Subcutaneous adipose tissue (tissue), 4 donors: Measurements from ENCODE around the gene XRRA1. TPM values are rescaled to one million over a fixed set of nuclear protein-coding genes. Genes with fewer than 3 reads are reported as not detected.

Experiments
- small RNA-seq: library from RNA; depleted of rRNA; stranded (forward); fragments of <200 nt; gene quantifications from one replicate; pipeline ENCODE3, GENCODE V24; 2016
- total RNA-seq, 4 donors: library from RNA; depleted of rRNA; stranded (reverse); fragments of >200 nt; gene quantifications; one replicate each; pipeline ENCODE4 v1.1.0, GENCODE V29; 2016
- TF ChIP-seq, protein P1 (sequence below): fragments of 450-650 bp; IDR thresholded peaks from one replicate; pipeline ENCODE4 v1.5.1; 2016; ENCODE audit warnings: low read depth, mild to moderate bottlenecking, control low read depth, antibody characterized with exemption, moderate library complexity

XRRA1 gene
- total RNA-seq, 4 donors from 2014 or later: 12.9 to 35.0 (median 18.2) TPM

DNA sequence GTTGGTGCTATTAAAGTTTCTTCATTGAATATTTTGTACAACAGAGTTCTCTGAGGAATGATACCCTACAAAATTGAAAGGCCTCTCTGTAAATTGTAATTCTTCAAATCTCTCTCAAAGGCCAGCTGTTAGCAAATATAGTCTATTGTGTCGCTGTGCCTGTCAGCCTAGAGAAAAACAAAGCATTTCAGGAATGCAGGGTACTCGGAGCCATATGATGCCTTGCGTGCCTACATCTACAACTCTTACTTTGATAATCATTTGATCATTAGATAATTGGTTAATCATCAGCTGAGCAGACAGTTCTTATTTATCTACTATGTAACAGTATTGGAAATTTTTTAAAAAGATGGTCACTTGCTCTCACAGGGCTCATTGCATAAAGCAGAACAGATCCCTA is 132.9 kb downstream of the XRRA1 start:
- TF ChIP-seq, protein P1, sequence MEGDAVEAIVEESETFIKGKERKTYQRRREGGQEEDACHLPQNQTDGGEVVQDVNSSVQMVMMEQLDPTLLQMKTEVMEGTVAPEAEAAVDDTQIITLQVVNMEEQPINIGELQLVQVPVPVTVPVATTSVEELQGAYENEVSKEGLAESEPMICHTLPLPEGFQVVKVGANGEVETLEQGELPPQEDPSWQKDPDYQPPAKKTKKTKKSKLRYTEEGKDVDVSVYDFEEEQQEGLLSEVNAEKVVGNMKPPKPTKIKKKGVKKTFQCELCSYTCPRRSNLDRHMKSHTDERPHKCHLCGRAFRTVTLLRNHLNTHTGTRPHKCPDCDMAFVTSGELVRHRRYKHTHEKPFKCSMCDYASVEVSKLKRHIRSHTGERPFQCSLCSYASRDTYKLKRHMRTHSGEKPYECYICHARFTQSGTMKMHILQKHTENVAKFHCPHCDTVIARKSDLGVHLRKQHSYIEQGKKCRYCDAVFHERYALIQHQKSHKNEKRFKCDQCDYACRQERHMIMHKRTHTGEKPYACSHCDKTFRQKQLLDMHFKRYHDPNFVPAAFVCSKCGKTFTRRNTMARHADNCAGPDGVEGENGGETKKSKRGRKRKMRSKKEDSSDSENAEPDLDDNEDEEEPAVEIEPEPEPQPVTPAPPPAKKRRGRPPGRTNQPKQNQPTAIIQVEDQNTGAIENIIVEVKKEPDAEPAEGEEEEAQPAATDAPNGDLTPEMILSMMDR: no peak

DNA sequence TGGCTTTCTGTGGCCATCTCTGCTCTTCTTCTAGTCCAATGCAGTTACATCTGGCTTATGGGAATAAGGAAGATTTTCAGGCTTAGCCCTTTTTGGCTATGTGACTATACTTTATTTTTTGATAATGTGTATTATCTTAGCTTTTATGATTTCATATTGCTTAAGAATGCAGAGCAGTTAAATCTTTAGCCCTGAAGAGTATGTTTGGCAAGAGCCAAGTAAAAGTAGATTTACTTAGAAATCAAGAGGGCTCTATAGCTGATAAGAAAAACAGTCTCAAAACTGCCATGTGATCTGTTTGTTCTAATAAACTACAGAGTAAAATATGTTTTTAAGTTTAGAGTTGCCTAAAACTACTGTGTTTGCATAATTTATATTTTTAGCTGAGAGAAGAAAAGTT is 139.1 kb downstream of the XRRA1 start:
- TF ChIP-seq, protein P1: no peak

DNA sequence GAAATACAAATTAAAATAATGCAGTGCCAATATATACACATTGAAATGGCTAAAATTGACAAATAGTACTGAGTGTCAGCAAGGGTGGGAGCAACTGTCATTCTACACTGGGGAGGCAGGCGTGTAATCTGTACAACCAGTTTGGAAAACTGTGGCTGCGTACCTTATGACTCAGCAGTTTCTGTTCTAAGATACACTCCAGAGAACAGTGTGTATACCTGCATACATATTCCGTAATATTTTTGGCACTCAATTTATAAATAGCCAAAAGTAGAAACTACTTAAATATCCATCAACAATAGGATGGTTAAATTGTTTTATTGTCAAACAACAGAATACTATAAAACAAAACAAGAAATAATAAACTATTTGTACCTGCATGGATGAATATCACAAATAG is 142.6 kb downstream of the XRRA1 start:
- TF ChIP-seq, protein P1: no peak

DNA sequence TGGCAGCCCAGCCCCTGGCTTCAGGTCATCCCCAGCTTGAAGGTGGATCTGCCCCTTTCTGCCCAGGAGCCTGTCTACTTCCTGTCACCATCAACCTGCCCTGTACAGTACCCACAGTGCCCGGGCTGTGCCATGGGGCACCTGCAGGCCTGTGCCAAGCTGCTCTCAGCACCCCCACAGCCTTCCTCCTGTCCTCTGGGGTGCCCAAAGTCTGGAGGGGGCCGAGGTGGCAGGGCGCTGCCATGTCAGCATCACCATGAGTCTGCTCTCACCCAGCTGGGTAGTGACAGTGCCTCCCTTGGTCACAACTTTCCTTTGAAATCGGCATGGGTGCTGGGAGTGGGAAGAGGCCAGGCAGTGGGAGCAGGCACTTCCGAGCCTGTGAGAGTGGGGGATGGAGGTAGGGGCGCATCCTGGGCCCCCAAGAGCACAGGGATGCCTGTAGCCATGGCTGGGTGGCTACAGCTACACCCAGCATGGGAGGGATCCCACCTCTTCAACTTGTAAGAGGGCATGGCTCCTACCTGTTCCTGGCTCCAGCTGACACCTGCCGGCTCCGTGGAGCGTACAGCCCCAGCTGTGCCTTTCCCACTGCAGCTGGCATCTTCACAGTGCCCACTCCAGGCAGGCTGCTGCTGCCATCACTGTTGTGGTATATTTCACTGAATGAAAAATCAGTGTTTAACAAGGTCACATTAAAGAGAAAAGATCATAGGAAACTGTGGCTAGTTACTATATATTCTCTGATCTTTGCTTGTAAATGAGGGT is 157.4 kb downstream of the XRRA1 start:
- TF ChIP-seq, protein P1: no peak

Small RNAs within 50 kb of the gene (small RNA-seq; reads per million reads assigned to genes)
- gene RN7SL239P (not detected), gene RNU6-216P (not detected)

Other genes with a start within 250 kb of the XRRA1 start
- not detected for gene CHRDL2, start 217.7 kb downstream of the XRRA1 start, total RNA-seq
- gene RNF169, start 200.2 kb downstream of the XRRA1 start, total RNA-seq: 10 to 100 TPM; 18.5 to 21.6 (median 19.1) TPM
- gene SPCS2, start 175 bp upstream of the XRRA1 start, total RNA-seq: 10 to 100 TPM; 32.4 to 89.2 (median 41.1) TPM
- gene NEU3, start 39.8 kb upstream of the XRRA1 start, total RNA-seq: 10 to 100 TPM in 2 of 4 donors, 1 to 10 TPM in 2; 7.9 to 16.5 (median 9.9) TPM
- not detected for gene OR2AT4, start 147.8 kb upstream of the XRRA1 start, total RNA-seq
- gene SLCO2B1, start 202.0 kb upstream of the XRRA1 start, total RNA-seq: 100 to 1,000 TPM in 1 of 4 donors, 10 to 100 TPM in 3; 68.8 to 148 (median 85.3) TPM